Lower leg skin (tissue), 4 donors: Measurements from ENCODE around the gene JAK1. TPM values are rescaled to one million over a fixed set of nuclear protein-coding genes. Genes with fewer than 3 reads are reported as not detected.

ENCODE experiments used
- DNase-seq, 2 donors: peaks; one replicate each; pipeline ENCODE4 v3.0.0-alpha.2; 2019; ENCODE audit warnings: low spot score in 2 of 2
- H3K4me3 ChIP-seq: fragments of 200-600 bp; sonication (generic); 2 replicates; pipeline ENCODE4 v1.5.1; 2017; ENCODE audit warnings: mild to moderate bottlenecking, low read depth; ENCODE audit not compliant: poor library complexity, severe bottlenecking
- CTCF ChIP-seq, 3 donors: fragments of 450-650 bp; IDR thresholded peaks; one replicate each; pipeline ENCODE4 v1.5.1; 2016; ENCODE audit warnings: antibody characterized with exemption in 3 of 3, mild to moderate bottlenecking in 3 of 3, moderate library complexity in 2 of 3
- POLR2A ChIP-seq, 2 donors: fragments of 450-650 bp; IDR thresholded peaks; one replicate each; pipeline ENCODE4 v1.6.1; 2016 to 2017; ENCODE audit warnings: antibody characterized with exemption in 2 of 2, mild to moderate bottlenecking in 1 of 2, moderate library complexity in 1 of 2
- WGBS, 2 donors: methylation state at CpG; one replicate each; pipeline ENCODE4 v1.1.5; 2018; 5-methylcytosine and 5-hydroxymethylcytosine counted together
- intact Hi-C: fragments of 100-400 bp; cut with DNase I; formaldehyde crosslinking; loops from one replicate; pipeline ENCODE4 v1.15.0; 2023; ENCODE audit warnings: low total_unique reads
- total RNA-seq, 4 donors: library from RNA; depleted of rRNA; stranded (reverse); fragments of >200 nt; gene quantifications; one replicate each; pipeline ENCODE4 v1.1.0, GENCODE V29; 2016

Gene JAK1
- total RNA-seq, 4 donors from 2014 or later: 97.1 to 159 (median 129) TPM

GRCh38 chr1:64844175-64844574 lies 122.2 kb downstream of the JAK1 start:
- TF ChIP-seq CTCF (IDR thresholded peaks at IDR 0.05) (no peak), POLR2A (IDR thresholded peaks at IDR 0.05) (no peak)
- no peak for DNase-seq
- H3K4me3 ChIP-seq: no peak overlapping the region
- WGBS, 2 donors: 84 to 92% methylated on average over 7 of the region's 7 CpGs
- intact Hi-C loops: no loop called here

GRCh38 chr1:64843675-64844074 lies 122.7 kb downstream of the JAK1 start:
- intact Hi-C loops: no loop called here
- H3K4me3 ChIP-seq: no peak overlapping the region
- no peak for DNase-seq
- WGBS, 2 donors: 94 to 97% methylated on average over 9 of the region's 9 CpGs
- TF ChIP-seq POLR2A (IDR thresholded peaks at IDR 0.05) (no peak), CTCF (IDR thresholded peaks at IDR 0.05) (no peak)

GRCh38 chr1:64842224-64842623 lies 124.1 kb downstream of the JAK1 start:
- TF ChIP-seq POLR2A (IDR thresholded peaks at IDR 0.05): no peak
- no peak for TF ChIP-seq CTCF (IDR thresholded peaks at IDR 0.05)
- intact Hi-C loops: no loop called here
- 39 to 47% methylated on average over 2 of the region's 2 CpGs for WGBS, 2 donors
- no peak overlapping the region for H3K4me3 ChIP-seq
- no peak for DNase-seq

- intact Hi-C loops: no loop called here
- 79 to 83% methylated on average over 6 of the region's 6 CpGs for WGBS, 2 donors
- no peak for DNase-seq
Observed at GRCh38 chr1:64841330-64842065, 124.9 kb downstream of the JAK1 start.

GRCh38 chr1:64839732-64840405 lies 126.5 kb downstream of the JAK1 start:
- WGBS, 2 donors: 88 to 93% methylated on average over 15 of the region's 15 CpGs
- intact Hi-C loops: loop anchor here (10.0 kb wide), 1 partner anchor 575 kb away; no protein-coding TSS in a partner anchor
- no peak overlapping the region for H3K4me3 ChIP-seq
- TF ChIP-seq CTCF (IDR thresholded peaks at IDR 0.05): no peak
- no peak for TF ChIP-seq POLR2A (IDR thresholded peaks at IDR 0.05)
- no peak for DNase-seq

More at GRCh38 chr1:64841330-64842065, 124.9 kb downstream of the JAK1 start:
- no peak overlapping the region for H3K4me3 ChIP-seq
- TF ChIP-seq POLR2A (IDR thresholded peaks at IDR 0.05) (no peak), CTCF (IDR thresholded peaks at IDR 0.05) (no peak)
